Measurements from ENCODE around the gene CYP4F12.

- TF ChIP-seq CTCF (conservative IDR thresholded peaks at IDR 0.05; ENCODE audit: low read length): no peak
- no peak for TF ChIP-seq EZH2phosphoT487 (IDR thresholded peaks at IDR 0.05; ENCODE audit: borderline replicate concordance, low read depth, low read length)
Measured at GRCh38 chr19:15640904-15641597, 31.8 kb upstream of the CYP4F12 start.
